Activated CD4-positive, alpha-beta T cell treated with anti-CD3 and anti-CD28 coated beads, Interleukin-2, Interleukin-4, amounts not matched to agents 100 ng/mL and 50 ng/mL, durations not matched to agents 16 hours and 8 hours (primary cell): ENCODE results near the gene CEBPE.
"Not testable (repeated sequence)": the region's sequence is repeated elsewhere in the genome, so short reads cannot be mapped to it uniquely, and the experiment has no call there.

Experiments used
- DNase-seq: peaks from one replicate; pipeline ENCODE4 v3.0.0-alpha.2; 2020; ENCODE audit warnings: low spot score

The CEBPE gene

GRCh38 chr14:23121361-23121771, 2.3 kb upstream of the CEBPE start:
- DNase-seq = peak; percentile 18

- DNase-seq = peak; percentile 88
These were observed 1.6 kb upstream of the CEBPE start for GRCh38 chr14:23120541-23121251.

- DNase-seq = no peak
These were observed 590 bp upstream of the CEBPE start for GRCh38 chr14:23119363-23120327.

DNA sequence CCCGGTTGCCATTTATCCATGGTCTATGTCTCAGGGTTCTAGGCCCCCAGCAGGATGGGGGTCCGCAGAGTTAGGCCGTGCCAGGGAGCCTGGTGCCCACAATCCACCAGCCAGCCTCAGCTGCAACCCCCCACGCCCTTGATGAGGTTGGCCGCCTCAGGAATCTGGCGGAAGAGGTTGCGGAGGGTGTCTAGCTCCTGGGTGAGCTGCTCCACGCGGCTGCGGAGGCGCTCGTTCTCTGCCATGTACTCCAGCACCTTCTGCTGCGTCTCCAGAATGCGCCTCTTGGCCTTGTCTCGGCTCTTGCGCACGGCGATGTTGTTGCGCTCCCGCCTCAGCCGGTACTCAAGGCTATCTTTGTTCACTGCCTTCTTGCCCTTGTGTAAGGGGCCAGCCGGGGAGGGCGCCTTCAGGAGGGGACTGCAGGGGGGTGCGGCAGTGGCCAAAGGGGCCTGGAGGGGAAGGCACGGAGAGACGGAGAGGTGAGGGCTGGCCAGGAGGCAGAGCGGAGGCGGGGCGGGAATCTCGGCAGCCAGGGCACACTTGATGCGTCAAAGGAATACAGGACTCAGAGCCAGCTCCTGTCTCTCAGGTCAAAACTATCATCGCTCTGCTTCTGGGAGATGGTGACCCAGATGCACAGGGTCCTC, 1.6 kb downstream of the CEBPE start:
- no peak for DNase-seq

GRCh38 chr14:23115918-23116317, 3.1 kb downstream of the CEBPE start:
- no peak for DNase-seq

DNA sequence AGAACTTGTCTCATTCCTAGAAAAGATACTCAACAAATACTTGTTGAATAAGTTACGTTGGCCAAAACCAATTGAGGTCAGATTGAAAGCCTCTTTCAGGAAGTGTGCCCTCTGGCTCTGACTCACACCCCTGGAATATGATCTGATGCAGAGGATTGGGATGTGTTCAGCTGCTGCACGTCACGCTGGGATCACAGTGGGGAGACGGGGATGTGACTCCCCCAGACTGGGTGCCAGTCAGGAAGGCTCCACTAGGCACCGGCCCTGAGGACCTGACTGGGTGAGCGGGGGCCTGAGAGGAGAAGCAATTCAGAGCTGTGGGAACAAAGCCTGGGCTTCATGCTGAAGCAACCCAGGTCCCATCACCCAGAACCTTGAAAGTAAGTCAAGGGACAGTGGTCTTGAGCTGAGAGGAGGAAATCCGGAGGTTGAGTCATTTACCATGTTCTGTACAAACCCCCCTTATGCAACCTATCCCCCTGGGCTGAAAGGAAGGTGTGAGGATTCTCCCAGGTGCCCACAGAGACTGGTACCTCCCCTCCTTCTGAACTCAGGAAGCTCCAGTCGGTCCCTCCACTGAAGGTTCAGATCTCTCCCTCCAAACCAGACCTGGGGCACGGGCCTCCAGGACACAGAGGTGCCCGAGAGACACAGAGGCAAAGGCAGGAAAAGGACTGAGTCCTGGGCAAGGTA, 3.9 kb downstream of the CEBPE start:
- DNase-seq = no peak

- DNase-seq = no peak
These were observed 4.4 kb downstream of the CEBPE start for GRCh38 chr14:23114669-23115038.

DNA sequence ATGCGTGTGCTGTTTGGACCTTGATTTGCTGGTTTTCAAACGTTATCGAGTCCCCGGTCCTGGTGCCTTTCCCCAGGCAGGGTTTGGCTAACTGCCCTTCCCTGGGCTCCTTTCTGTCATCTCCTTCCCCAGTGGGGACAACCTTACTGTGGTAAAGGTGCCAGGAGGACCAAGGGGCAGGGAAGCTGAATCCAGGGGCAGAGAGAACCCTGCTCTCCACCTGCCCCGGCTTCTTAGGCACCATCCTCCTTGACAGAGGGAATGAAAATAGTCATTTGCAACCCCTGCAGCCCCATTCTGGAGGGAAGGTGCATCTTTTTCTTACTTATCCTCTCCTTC, 5.0 kb downstream of the CEBPE start:
- no peak for DNase-seq

DNA sequence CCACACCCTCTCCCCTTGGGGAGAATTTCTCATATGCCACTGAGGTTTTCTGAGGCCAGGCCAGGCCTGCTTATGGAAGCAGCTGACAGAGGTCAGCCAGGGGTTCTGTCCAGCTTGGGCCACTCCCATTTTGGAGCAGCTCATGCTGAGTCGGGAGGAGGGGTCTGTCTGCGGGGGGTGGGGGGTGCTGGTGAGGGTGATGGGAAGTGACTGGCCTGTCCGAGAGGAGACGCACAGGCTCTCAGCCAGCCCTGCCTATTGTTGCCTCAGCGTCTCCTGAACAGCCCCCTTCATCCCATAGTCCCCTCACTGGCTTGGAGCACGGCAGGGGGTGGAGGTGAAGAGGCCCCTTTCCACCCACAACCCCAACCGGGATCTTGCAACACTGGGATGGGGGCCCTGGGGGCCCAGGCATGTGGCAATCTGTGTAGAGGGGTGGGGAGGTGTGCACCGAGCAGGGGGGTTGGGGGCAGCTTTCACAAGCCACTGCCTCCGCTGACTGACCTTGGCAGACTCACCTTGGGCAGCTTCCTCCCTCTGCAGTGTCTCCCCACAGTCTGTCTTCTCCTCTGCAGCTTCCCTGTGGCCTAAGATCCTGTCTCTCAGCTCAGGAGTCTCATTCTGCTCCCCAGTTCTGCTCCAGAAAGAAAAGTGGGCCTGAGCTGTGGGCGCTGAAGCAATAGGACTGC, 5.5 kb downstream of the CEBPE start:
- DNase-seq = no peak

DNA sequence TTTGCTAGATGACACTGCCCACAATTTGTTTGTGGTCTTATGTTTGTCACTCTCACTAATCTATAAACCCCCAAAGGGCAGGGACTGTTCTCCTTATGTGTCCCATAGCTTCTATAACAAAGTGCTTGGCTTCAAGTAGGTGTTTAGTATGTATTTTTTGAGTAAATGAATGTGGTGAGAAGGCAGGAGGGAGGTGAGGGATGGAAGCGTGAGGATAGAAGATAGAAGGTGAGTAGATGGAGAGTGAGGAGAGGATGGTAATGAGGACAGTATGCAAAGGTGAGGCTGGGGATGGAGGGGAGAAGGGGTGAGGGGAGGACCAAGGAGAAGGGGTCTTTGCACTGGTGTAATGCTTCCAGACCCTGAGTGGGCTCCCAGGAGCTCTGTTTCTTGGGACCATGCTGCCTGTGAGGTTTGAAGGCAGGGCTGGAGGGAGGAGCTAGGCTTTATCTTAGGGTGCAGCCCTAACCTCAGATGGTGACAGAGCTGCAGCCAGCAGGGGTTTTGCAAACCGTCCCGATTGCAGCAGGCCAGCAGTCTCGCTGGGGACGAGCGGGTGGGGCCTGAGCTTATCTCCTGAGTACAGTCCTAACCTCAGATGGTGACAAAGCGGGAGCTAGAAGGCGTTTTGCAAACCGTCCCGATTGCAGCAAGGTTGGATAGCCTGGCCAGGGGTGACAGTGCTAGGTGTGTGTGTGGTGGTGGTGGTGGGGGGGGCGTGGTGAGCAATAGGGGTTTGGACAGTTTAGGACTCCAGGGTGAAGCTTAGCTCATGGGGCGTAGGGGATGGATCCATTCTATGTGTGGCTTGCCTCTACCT, 6.5 kb downstream of the CEBPE start:
- DNase-seq = no peak

DNA sequence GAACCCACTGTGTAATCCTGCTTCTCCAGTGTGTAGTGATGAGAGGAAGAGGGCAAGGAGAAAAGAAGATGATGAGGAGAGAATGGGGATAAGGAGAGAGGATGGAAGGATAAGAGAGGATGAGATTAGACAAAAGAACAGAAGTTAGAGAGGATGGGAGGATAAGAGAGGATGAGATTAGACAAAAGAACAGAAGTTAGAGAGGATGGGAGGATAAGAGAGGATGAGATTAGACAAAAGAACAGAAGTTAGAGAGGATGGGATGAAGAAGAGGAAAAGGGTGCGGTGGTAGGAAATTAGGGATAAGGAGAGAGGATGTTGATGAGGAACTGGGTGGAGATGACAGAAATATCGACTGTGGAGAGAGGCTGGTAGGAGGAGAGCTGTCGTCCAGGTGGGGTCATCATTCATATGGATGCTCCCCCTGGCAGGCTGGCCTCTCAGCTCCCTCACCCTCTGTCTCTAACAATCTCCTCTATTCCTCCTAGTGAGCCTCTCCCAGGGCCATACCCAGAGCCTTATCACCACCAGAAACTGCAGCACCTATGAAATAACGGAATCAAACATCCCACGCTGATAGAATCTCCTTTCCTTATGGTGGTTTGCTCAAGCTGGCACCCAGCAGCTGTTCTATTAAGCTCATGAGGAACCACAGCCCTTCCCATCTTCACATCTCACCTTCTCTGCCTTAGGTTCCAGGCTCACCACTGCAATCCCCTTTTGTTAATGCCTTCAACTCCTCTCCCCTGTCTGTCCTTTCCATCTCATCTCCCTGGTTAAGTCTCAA, 8.3 kb downstream of the CEBPE start:
- DNase-seq = no peak

- no peak for DNase-seq
These were observed 9.3 kb downstream of the CEBPE start for GRCh38 chr14:23109769-23110168.

DNA sequence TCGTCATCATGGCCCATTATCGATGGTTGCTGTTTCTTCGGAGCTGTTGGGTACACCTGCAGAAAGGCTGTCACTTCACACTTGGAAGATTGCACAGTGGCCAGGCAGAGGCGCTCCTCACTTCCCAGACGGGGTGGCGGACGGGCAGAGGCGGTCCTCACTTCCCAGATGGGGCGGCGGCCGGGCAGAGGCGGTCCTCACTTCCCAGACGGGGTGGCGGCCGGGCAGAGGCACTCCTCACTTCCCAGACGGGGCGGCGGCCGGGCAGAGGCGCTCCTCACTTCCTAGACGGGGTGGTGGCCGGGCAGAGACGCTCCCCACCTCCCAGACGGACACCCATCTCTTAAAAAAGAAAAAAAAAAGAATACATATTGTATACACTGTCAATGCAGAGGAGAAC, 10.9 kb downstream of the CEBPE start:
- DNase-seq = not testable (repeated sequence)

DNA sequence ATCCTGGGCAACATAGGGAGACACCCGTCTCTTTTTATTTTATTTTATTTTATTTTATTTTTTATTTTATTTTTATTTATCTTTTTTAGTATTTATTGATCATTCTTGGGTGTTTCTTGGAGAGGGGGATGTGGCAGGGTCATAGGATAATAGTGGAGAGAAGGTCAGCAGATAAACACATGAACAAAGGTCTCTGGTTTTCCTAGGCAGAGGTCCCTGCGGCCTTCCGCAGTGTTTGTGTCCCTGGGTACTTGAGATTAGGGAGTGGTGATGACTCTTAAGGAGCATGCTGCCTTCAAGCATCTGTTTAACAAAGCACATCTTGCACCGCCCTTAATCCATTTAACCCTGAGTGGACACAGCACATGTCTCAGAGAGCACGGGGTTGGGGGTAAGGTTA, 11.4 kb downstream of the CEBPE start:
- not testable (repeated sequence) for DNase-seq

DNA sequence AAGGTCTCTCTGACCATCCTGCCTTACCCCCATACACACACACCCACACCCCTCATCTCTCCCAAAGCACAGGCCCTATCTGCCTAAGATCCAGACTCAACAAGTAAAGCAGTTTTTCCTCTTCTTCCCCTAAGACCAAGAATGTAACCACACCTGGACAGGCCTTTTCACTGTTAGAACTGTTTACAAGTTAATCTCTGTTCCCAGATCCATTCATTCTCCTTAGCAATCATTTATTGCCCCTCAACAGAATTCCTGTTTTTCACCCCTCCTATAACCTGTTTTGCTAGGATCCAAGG, 12.4 kb downstream of the CEBPE start:
- DNase-seq = no peak

DNA sequence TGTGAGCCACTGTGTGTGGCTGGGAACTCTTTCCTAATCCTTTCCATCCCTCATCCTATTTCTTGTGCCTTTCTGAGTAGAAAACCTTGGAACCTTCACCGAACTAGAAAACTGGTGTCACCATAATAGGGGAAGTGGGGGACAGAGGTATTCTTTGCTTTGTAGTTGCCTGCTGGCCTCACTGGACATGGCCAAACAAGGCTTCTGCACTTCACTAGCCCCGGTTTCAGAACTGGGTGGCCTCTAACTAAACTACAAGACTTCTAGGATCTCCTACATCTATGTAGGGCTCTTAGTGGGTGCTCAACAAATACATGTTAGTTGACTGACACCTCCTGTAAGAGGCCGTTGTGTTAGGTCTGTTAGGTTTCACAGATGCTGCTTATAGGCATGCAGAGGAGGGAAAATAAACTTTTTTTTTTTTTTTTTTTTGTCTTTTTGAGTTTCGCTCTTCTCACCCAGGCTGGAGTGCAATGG, 13.7 kb downstream of the CEBPE start:
- DNase-seq = no peak

- DNase-seq = no peak
These were observed 14.3 kb downstream of the CEBPE start, which contains the start of gene CIROP for GRCh38 chr14:23104591-23105347. Gene CIROP, minus strand, starts transcription at chr14:23104989. Its CDS starts 69 bp downstream, at chr14:23104920.

DNA sequence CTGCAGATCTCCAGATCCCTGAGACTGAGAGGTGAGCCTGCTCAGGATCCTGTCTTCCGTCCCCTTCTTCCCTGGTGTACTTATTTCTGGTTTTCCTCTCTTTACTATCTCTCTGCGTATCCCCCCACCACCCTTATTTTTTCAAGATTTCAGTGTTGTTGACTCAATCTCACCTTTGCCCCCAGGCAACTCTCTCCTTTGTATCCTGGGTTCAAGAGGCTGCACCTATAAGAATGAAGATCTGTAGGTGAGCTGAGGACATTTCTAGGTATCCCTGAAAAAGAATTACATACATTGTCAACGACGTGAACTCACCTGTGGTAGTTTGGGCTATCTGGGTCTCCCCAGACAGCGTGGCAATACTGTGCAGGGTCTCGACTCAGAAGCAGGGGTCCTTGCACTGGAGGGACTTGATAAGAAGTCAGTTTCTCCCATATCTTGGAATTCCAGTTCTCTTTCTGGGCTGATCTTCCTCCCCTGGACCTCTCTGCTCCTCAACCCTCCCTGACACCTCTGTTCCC, 14.9 kb downstream of the CEBPE start:
- no peak for DNase-seq

- no peak for DNase-seq
These were observed 15.5 kb downstream of the CEBPE start for GRCh38 chr14:23103581-23103980.
